Activated CD4-positive, alpha-beta T cell treated with anti-CD3 and anti-CD28 coated beads for 36 hours (primary cell): ENCODE results near the gene KCNA10. TPM values are rescaled to one million over a fixed set of nuclear protein-coding genes. Genes with fewer than 3 reads are reported as not detected.
A peak's percentile ranks its signal among the peaks of the same experiment; 100 is the strongest.

Experiments used
- ATAC-seq: fragments of 200-7000 bp; cut with Tn5 transposase; one replicate; pipeline ENCODE4 v1.10.0; 2021; ENCODE audit warnings: mild to moderate bottlenecking, moderate library complexity
- CTCF ChIA-PET: fragments of 350-600 bp; sonication (Branson Sonifier 250); formaldehyde crosslinking; loops from one replicate; lab custom pipeline; 2021; ENCODE audit warnings: antibody characterized with exemption; lab: Charles Lee
- POLR2A ChIA-PET: fragments of 350-600 bp; sonication (Branson Sonifier 250); formaldehyde crosslinking; loops from one replicate; lab custom pipeline; 2021; ENCODE audit warnings: antibody characterized with exemption, inconsistent platforms; lab: Charles Lee
- DNase-seq: peaks from one replicate; pipeline ENCODE4 v3.0.0-alpha.2; 2020
- H3K27ac Mint-ChIP-seq: one replicate; pipeline ENCODE4 v1.8.0; 2021; ENCODE audit warnings: mixed read lengths
- H3K27me3 Mint-ChIP-seq: one replicate; pipeline ENCODE4 v1.8.0; 2021; ENCODE audit warnings: mixed read lengths
- H3K36me3 Mint-ChIP-seq: one replicate; pipeline ENCODE4 v1.8.0; 2021; ENCODE audit warnings: low read depth, mixed read lengths
- H3K4me1 Mint-ChIP-seq: one replicate; pipeline ENCODE4 v1.8.0; 2021; ENCODE audit warnings: mixed read lengths
- H3K4me3 Mint-ChIP-seq: one replicate; pipeline ENCODE4 v1.8.0; 2021; ENCODE audit warnings: mild to moderate bottlenecking, moderate library complexity, mixed read lengths
- H3K9me3 Mint-ChIP-seq: one replicate; pipeline ENCODE4 v1.8.0; 2021; ENCODE audit warnings: low read depth, mixed read lengths
- intact Hi-C, 2 experiments: fragments of 100-400 bp; cut with DNase I in 1 of 2; cut with micrococcal nuclease in 1 of 2; formaldehyde crosslinking; loops; one replicate each; pipeline versions ENCODE4 v1.14.2 to v1.15.1; 2022 to 2024; cut with DNase I, micrococcal nuclease
- total RNA-seq, 2 experiments: library from RNA; stranded (reverse); gene quantifications; one replicate each; pipeline ENCODE4 v1.2.3, GENCODE V29; 2021

The KCNA10 gene
- total RNA-seq, 2 experiments from 2014 or later: not detected

DNA sequence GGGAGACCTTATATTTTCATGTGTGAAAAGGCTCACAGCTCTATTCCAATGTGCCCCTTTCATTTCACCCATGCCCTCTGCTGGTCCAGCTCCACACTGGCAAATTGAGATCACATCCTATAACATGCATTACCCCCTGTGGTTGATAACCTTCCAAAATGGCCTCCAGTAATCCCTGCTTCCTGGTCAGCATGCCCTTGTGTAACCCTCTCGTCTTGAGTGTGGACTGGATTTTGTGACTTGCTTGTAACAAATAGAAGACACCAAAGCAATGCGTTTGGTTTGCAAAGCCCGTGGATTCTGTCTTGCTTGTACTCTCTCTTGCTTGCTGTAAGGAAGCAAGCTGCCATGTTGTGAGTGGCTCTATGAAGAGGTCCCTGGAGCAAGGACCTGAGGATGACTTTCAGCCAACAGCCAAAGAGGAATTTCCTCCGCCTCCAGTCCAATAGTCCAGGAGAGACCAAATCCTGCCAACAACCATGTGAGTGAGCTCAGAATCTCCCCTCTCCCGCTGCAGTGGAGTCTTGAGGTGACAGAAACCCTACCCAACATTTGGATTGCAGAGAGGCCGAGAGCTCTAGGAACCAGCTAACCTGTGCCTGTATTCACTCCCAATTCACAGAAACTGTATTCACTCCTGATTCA, 17.4 kb downstream of the KCNA10 start:
- intact Hi-C loops: no loop called here
- POLR2A ChIA-PET: no interaction called here
- no peak for ATAC-seq
- Mint-ChIP-seq H3K36me3 (no peaks in the 10 kb centered on the region), H3K9me3 (no peaks in the 10 kb centered on the region), H3K4me1 (no peaks in the 10 kb centered on the region), H3K27ac (no peak overlapping the region), H3K27me3 (peaks cover 11% of the 10 kb centered on the region), H3K4me3 (no peak overlapping the region)
- no peak for DNase-seq
- CTCF ChIA-PET: interaction anchor here (0.6 to 1.2 kb wide), 2 partner anchors 25 to 420 kb away, joined by 3 read pairs; no protein-coding TSS in a partner anchor

- Mint-ChIP-seq H3K4me3 (no peak overlapping the region), H3K9me3 (no peaks in the 10 kb centered on the region), H3K27me3 (peaks cover 7% of the 10 kb centered on the region), H3K27ac (no peak overlapping the region), H3K36me3 (no peaks in the 10 kb centered on the region), H3K4me1 (no peaks in the 10 kb centered on the region)
- intact Hi-C loops: loop anchor here in 1 of 2 experiments (5.0 kb wide), 1 partner anchor 186 kb away; no protein-coding TSS in a partner anchor
- ChIA-PET POLR2A (no interaction called here), CTCF (interaction anchor here (0.6 to 6.7 kb wide), 9 partner anchors 10 to 1693 kb away, joined by 3 to 121 read pairs (median 4); partner anchors contain the start of genes KCNA10 and KCNC4)
- DNase-seq (no peak), ATAC-seq (no peak)
These were observed 20.7 kb downstream of the KCNA10 start for GRCh38 chr1:110498270-110498669.

DNA sequence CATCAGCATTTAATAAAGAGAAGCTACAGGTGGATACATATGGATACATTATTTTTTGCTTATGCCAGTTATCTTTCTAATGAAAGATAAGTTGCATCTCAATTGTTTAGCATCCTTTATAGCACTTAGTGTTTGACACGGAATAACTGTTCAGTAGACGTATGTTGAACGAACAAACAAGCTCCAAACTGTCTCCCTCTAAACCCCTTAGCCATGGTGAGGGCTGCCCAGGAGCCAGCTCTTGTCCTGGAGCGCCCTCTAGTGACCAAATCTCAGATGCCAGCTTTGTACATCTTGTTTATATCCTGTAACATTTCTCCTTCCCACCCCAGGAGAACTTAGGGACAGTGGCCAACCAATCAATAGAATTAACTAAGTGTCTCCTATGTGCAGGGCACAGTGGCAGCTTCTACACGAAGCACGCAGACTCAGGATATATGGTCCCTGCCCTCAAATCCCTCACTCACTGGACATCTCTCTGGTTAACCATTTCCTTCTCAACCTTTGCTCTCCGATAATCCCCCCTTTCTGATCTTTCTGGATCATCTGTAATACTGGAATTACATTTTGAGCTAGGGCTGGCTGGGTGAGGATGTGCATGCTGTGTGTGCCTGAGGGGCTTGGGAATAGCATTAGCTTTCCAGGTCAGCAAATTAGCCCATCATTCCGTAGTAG, 22.9 kb downstream of the KCNA10 start:
- ChIA-PET POLR2A (no interaction called here), CTCF (interaction anchor here (0.5 to 6.7 kb wide), 77 partner anchors 9 to 850 kb away, joined by 3 to 121 read pairs (median 4); partner anchors contain the start of genes KCNA10, KCNC4, LAMTOR5 and RBM15)
- H3K27ac Mint-ChIP-seq: no peak overlapping the region
- peak; percentile 90 for DNase-seq
- peaks cover 3% of the 10 kb centered on the region for H3K27me3 Mint-ChIP-seq
- no peaks in the 10 kb centered on the region for H3K4me1 Mint-ChIP-seq
- no peak overlapping the region for H3K4me3 Mint-ChIP-seq
- intact Hi-C loops: loop anchor here (1.0 to 5.0 kb wide), 6 partner anchors 19 to 299 kb away; no protein-coding TSS in a partner anchor
- ATAC-seq: peak; percentile 92
- H3K36me3 Mint-ChIP-seq: no peaks in the 10 kb centered on the region
- H3K9me3 Mint-ChIP-seq: no peaks in the 10 kb centered on the region

- POLR2A ChIA-PET: interaction anchor here (0.6 kb wide), 1 partner anchor 271 kb away, joined by 3 read pairs; no protein-coding TSS in a partner anchor
These were observed 24.2 kb downstream of the KCNA10 start for GRCh38 chr1:110494522-110495406.

DNA sequence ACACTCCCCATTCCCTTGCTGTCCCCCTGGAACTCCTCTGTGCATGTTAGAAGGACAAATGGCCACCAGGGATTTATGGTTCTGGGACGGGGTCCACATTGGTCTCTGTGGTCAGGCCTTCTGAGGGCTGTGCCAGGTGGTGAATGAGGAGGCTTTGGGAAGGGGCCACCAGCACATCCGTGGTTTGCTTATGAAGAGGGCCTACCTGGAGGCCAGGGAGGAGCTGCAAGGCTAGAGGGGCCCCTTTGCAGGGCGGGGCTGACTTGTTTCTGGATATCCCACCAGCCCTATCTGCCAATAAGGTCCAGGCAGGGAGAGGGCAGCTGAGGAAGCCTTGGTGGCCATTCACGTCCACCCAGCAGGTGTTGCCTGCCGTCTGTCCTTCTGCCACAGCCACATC, 24.9 kb downstream of the KCNA10 start:
- Mint-ChIP-seq H3K4me1 (no peaks in the 10 kb centered on the region), H3K27me3 (no peaks in the 10 kb centered on the region), H3K27ac (no peak overlapping the region), H3K9me3 (no peaks in the 10 kb centered on the region), H3K4me3 (no peak overlapping the region), H3K36me3 (no peaks in the 10 kb centered on the region)
- intact Hi-C loops: no loop called here
- ATAC-seq (no peak), DNase-seq (no peak)
- ChIA-PET POLR2A (no interaction called here), CTCF (interaction anchor here (0.6 to 6.7 kb wide), 4 partner anchors 12 to 288 kb away, joined by 3 to 121 read pairs (median 39); partner anchors contain the start of genes KCNA10 and KCNC4)

More at GRCh38 chr1:110494522-110495406, 24.2 kb downstream of the KCNA10 start:
- Mint-ChIP-seq H3K4me3 (no peak overlapping the region), H3K27ac (no peak overlapping the region), H3K27me3 (no peaks in the 10 kb centered on the region), H3K4me1 (no peaks in the 10 kb centered on the region), H3K9me3 (no peaks in the 10 kb centered on the region), H3K36me3 (no peaks in the 10 kb centered on the region)
- no peak for ATAC-seq
- DNase-seq: no peak
- intact Hi-C loops: loop anchor here in 1 of 2 experiments (5.0 kb wide), 1 partner anchor 182 kb away; no protein-coding TSS in a partner anchor
- CTCF ChIA-PET: interaction anchor here (0.6 to 6.7 kb wide), 29 partner anchors 9 to 350 kb away, joined by 3 to 121 read pairs (median 7); partner anchors contain the start of genes KCNA10, KCNC4, LAMTOR5 and RBM15

DNA sequence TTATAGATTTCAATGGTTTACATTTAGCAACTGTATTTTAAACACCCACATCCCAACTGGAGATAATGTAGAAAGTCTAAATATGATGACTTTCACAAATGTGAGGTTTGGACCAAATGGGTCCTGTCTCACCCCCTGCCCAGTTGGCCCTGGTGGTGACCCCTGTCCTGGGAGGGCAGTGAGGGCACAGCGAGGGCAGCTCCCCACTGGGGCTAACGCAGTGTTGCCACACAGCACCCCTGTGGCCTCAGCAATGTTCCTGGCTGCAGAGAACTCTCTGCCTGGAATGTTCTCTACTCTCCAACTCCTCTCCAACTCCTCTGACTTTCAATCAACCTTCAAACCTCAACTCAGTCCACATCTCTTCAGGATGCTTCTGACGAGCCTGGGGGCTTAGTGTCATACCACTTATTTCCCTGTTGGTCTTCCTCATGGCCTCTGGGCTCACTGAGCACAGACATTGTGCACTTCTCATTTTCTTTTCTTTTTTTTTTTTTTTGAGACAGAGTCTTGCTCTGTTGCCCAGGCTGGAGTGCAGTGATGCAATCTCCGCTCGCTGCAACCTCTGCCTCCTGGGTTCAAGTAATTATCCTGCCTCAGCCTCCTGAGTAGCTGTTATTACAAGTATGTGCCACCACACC, 25.8 kb downstream of the KCNA10 start:
- H3K27me3 Mint-ChIP-seq: no peaks in the 10 kb centered on the region
- no peaks in the 10 kb centered on the region for H3K4me1 Mint-ChIP-seq
- DNase-seq: no peak
- POLR2A ChIA-PET: no interaction called here
- H3K27ac Mint-ChIP-seq: no peak overlapping the region
- H3K9me3 Mint-ChIP-seq: no peaks in the 10 kb centered on the region
- H3K4me3 Mint-ChIP-seq: no peak overlapping the region
- CTCF ChIA-PET: interaction anchor here (1.5 to 6.7 kb wide), 2 partner anchors 81 to 287 kb away, joined by 3 to 121 read pairs; partner anchors contain the start of gene KCNC4
- ATAC-seq: no peak
- H3K36me3 Mint-ChIP-seq: no peaks in the 10 kb centered on the region
- intact Hi-C loops: no loop called here

DNA sequence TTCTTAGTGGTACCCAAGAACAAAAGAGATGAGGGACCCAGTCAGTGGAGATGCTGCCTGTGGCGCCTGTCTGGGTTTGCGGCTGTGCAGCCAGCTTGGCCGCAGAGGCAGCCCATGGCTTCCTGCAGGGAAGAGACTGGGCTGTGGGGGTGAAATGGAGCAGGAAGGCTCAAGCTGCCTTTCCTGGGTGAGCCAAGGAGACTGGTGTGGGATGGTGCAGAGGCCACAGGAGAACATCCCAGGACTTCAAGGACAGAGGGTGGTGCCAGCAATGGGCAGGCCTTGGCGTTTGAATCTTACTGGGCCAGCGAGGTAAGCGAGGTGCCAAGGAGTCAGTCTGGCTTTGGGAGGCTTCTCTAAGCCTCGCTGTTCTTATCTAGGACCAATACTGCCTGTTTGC, 26.4 kb downstream of the KCNA10 start:
- Mint-ChIP-seq H3K27me3 (no peaks in the 10 kb centered on the region), H3K4me3 (no peak overlapping the region), H3K4me1 (no peaks in the 10 kb centered on the region), H3K9me3 (no peaks in the 10 kb centered on the region), H3K36me3 (no peaks in the 10 kb centered on the region), H3K27ac (no peak overlapping the region)
- intact Hi-C loops: no loop called here
- no peak for DNase-seq
- POLR2A ChIA-PET: no interaction called here
- no peak for ATAC-seq
- CTCF ChIA-PET: interaction anchor here (1.5 kb wide), 1 partner anchor 80 kb away, joined by 3 read pairs; no protein-coding TSS in a partner anchor

GRCh38 chr1:110490791-110491451, 28.1 kb downstream of the KCNA10 start:
- ChIA-PET POLR2A (no interaction called here), CTCF (no interaction called here)
- Mint-ChIP-seq H3K9me3 (no peaks in the 10 kb centered on the region), H3K27ac (no peak overlapping the region), H3K27me3 (no peaks in the 10 kb centered on the region), H3K4me1 (no peaks in the 10 kb centered on the region), H3K4me3 (no peak overlapping the region), H3K36me3 (no peaks in the 10 kb centered on the region)
- DNase-seq: no peak
- ATAC-seq: no peak
- intact Hi-C loops: no loop called here

DNA sequence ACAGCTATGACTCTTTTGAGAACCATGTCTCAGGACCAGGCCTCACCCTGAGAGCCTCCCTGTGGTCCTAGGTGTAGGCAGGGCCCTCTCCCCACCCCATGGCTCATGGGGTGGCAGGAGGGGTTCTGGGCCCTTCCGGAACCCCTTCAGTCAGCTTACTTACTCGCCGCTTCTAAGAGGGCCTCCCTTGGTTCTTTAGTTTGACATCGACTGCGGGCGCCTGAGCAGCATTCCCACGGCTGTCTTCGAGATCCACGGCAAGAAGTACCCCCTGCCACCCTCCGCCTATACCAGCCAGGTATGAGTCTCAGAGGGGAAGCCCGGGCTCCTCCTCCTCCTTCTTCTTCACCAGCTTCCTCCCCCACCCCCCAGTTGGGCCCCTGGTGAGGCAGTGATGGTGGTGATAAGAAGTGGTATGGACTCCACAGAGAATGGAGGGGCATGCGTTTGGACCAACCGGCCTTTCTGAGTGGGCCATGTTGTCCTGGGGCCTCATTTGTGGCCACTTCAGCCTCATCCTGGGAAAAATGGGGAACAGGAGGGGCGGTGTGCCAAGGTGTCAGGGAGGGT, 28.9 kb downstream of the KCNA10 start:
- intact Hi-C loops: no loop called here
- Mint-ChIP-seq H3K4me1 (no peaks in the 10 kb centered on the region), H3K9me3 (no peaks in the 10 kb centered on the region), H3K36me3 (no peaks in the 10 kb centered on the region), H3K27me3 (no peaks in the 10 kb centered on the region), H3K27ac (no peak overlapping the region), H3K4me3 (no peak overlapping the region)
- no peak for ATAC-seq
- ChIA-PET POLR2A (no interaction called here), CTCF (no interaction called here)
- DNase-seq: no peak

- ChIA-PET CTCF (no interaction called here), POLR2A (no interaction called here)
- intact Hi-C loops: no loop called here
- DNase-seq (no peak), ATAC-seq (no peak)
- H3K4me1 Mint-ChIP-seq: no peaks in the 10 kb centered on the region
- H3K27me3 Mint-ChIP-seq: no peaks in the 10 kb centered on the region
- H3K9me3 Mint-ChIP-seq: no peaks in the 10 kb centered on the region
- H3K4me3 Mint-ChIP-seq: no peak overlapping the region
- H3K27ac Mint-ChIP-seq: no peak overlapping the region
- H3K36me3 Mint-ChIP-seq: no peaks in the 10 kb centered on the region
These were observed 29.6 kb downstream of the KCNA10 start for GRCh38 chr1:110489406-110489805.
